Measurements from ENCODE around the gene RALBP1.
"Not testable (repeated sequence)": the region's sequence is repeated elsewhere in the genome, so short reads cannot be mapped to it uniquely, and the experiment has no call there.

Gene RALBP1

GRCh38 chr18:9447334-9447733 is 28.0 kb upstream of the RALBP1 start:
- H3K4me2 ChIP-seq (ENCODE audit: low read depth, low read length, poor library complexity, severe bottlenecking), result no peak overlapping the region
- H3K9ac ChIP-seq (ENCODE audit: low read depth, low read length, poor library complexity, severe bottlenecking), result no peak overlapping the region
- H4K20me1 ChIP-seq (ENCODE audit: insufficient read depth, low read length, poor library complexity, severe bottlenecking), result no peaks in the 10 kb centered on the region
- H3K36me3 ChIP-seq (ENCODE audit: insufficient read depth, low read length), result no peaks in the 10 kb centered on the region
- H3F3A ChIP-seq (ENCODE audit: low read depth), result no peaks in the 10 kb centered on the region
- peaks cover 3% of the 10 kb centered on the region for H3K27me3 ChIP-seq (ENCODE audit: insufficient read depth, low read length, poor library complexity, severe bottlenecking)
- no peaks in the 10 kb centered on the region for H3K4me1 ChIP-seq (ENCODE audit: insufficient read depth, low read length, poor library complexity, severe bottlenecking)
- TF ChIP-seq EZH2phosphoT487 (IDR thresholded peaks at IDR 0.05; ENCODE audit: borderline replicate concordance) (no peak), CTCF (conservative IDR thresholded peaks at IDR 0.05; ENCODE audit: low read length) (no peak)
- no peaks in the 10 kb centered on the region; the same call in 1 of the 2 replicates for H3K9me3 ChIP-seq (ENCODE audit: insufficient read depth, low read depth, low read length)
- H3K4me3 ChIP-seq (ENCODE audit: low read length, poor library complexity, severe bottlenecking), result no peak overlapping the region
- H2AFZ ChIP-seq (ENCODE audit: low read length), result no peak overlapping the region
- no peaks in the 10 kb centered on the region for H3K79me2 ChIP-seq (ENCODE audit: insufficient read depth, low read length)
- H3K9me2 ChIP-seq (replicated peaks; ENCODE audit: low read depth, low read length), result no peaks in the 10 kb centered on the region

- no peaks in the 10 kb centered on the region for H3K79me2 ChIP-seq (ENCODE audit: insufficient read depth, low read length)
- H3K9me3 ChIP-seq (ENCODE audit: insufficient read depth, low read depth, low read length), result no peaks in the 10 kb centered on the region; the same call in 1 of the 2 replicates
- H3K4me2 ChIP-seq (ENCODE audit: low read depth, low read length, poor library complexity, severe bottlenecking), result no peak overlapping the region
- H3K4me1 ChIP-seq (ENCODE audit: insufficient read depth, low read length, poor library complexity, severe bottlenecking), result no peaks in the 10 kb centered on the region
- H3K36me3 ChIP-seq (ENCODE audit: insufficient read depth, low read length), result no peaks in the 10 kb centered on the region
- no peaks in the 10 kb centered on the region for H4K20me1 ChIP-seq (ENCODE audit: insufficient read depth, low read length, poor library complexity, severe bottlenecking)
- TF ChIP-seq EZH2phosphoT487 (IDR thresholded peaks at IDR 0.05; ENCODE audit: borderline replicate concordance) (no peak), CTCF (conservative IDR thresholded peaks at IDR 0.05; ENCODE audit: low read length) (no peak)
- H2AFZ ChIP-seq (ENCODE audit: low read length), result no peak overlapping the region
- H3K9ac ChIP-seq (ENCODE audit: low read depth, low read length, poor library complexity, severe bottlenecking), result no peak overlapping the region
- no peak overlapping the region for H3K4me3 ChIP-seq (ENCODE audit: low read length, poor library complexity, severe bottlenecking)
- no peaks in the 10 kb centered on the region for H3K9me2 ChIP-seq (replicated peaks; ENCODE audit: low read depth, low read length)
- peaks cover 3% of the 10 kb centered on the region for H3K27me3 ChIP-seq (ENCODE audit: insufficient read depth, low read length, poor library complexity, severe bottlenecking)
- H3F3A ChIP-seq (ENCODE audit: low read depth), result no peaks in the 10 kb centered on the region
Measured at GRCh38 chr18:9449600-9450414, 25.5 kb upstream of the RALBP1 start.

- H3K9me2 ChIP-seq (replicated peaks; ENCODE audit: low read depth, low read length); H3F3A ChIP-seq (ENCODE audit: low read depth); H4K20me1 ChIP-seq (ENCODE audit: insufficient read depth, low read length, poor library complexity, severe bottlenecking); H3K4me1 ChIP-seq (ENCODE audit: insufficient read depth, low read length, poor library complexity, severe bottlenecking); H3K4me2 ChIP-seq (ENCODE audit: low read depth, low read length, poor library complexity, severe bottlenecking); H3K27me3 ChIP-seq (ENCODE audit: insufficient read depth, low read length, poor library complexity, severe bottlenecking); H3K79me2 ChIP-seq (ENCODE audit: insufficient read depth, low read length); H3K9me3 ChIP-seq (ENCODE audit: insufficient read depth, low read depth, low read length); H3K36me3 ChIP-seq (ENCODE audit: insufficient read depth, low read length); H3K4me3 ChIP-seq (ENCODE audit: low read length, poor library complexity, severe bottlenecking); H2AFZ ChIP-seq (ENCODE audit: low read length); H3K9ac ChIP-seq (ENCODE audit: low read depth, low read length, poor library complexity, severe bottlenecking): not testable (repeated sequence)
Measured at GRCh38 chr18:9450920-9451319, 24.4 kb upstream of the RALBP1 start.

- Histone ChIP-seq H3F3A (ENCODE audit: low read depth) (no peaks in the 10 kb centered on the region), H3K4me2 (ENCODE audit: low read depth, low read length, poor library complexity, severe bottlenecking) (no peak overlapping the region), H3K9me3 (ENCODE audit: insufficient read depth, low read depth, low read length) (peaks cover 11% of the 10 kb centered on the region; the same call in 1 of the 2 replicates), H4K20me1 (ENCODE audit: insufficient read depth, low read length, poor library complexity, severe bottlenecking) (no peaks in the 10 kb centered on the region), H3K79me2 (ENCODE audit: insufficient read depth, low read length) (no peaks in the 10 kb centered on the region), H3K36me3 (ENCODE audit: insufficient read depth, low read length) (no peaks in the 10 kb centered on the region), H3K9ac (ENCODE audit: low read depth, low read length, poor library complexity, severe bottlenecking) (no peak overlapping the region), H3K4me1 (ENCODE audit: insufficient read depth, low read length, poor library complexity, severe bottlenecking) (no peaks in the 10 kb centered on the region), H3K9me2 (replicated peaks; ENCODE audit: low read depth, low read length) (no peaks in the 10 kb centered on the region), H3K4me3 (ENCODE audit: low read length, poor library complexity, severe bottlenecking) (no peak overlapping the region), H3K27me3 (ENCODE audit: insufficient read depth, low read length, poor library complexity, severe bottlenecking) (no peaks in the 10 kb centered on the region), H2AFZ (ENCODE audit: low read length) (no peak overlapping the region)
- no peak for TF ChIP-seq CTCF (conservative IDR thresholded peaks at IDR 0.05; ENCODE audit: low read length)
Measured at GRCh38 chr18:9453283-9453682, 22.0 kb upstream of the RALBP1 start.

Measured in Loucy (cell line).